Measurements from ENCODE around the gene GCLC. TPM values are rescaled to one million over a fixed set of nuclear protein-coding genes. Genes with fewer than 3 reads are reported as not detected.

The GCLC gene
- total and polyA plus RNA-seq, 2 donors (not counting 1 experiment from before 2014, with no cell fraction given), result 10.7 to 25.8 TPM

DNA sequence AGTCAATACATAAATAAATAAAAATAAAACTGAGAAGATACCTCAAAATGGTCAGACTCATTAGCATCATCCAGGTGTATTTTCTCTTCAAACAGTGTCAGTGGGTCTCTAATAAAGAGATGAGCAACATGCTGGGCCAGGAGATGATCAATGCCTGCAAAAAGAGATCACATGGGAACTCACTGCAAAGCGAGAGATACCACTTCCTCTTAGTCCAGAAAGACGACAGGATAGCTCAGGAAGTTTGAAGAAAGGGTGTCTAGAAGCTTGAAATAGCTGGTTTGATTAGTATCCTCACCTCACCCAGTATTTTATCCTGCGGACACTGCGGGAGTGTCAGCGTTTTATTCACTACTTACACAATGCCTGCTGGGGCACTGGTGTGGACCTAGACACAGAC, 38.0 kb downstream of the GCLC start:
- no peak overlapping the region for H3K4me2 ChIP-seq (replicated peaks; ENCODE audit: low read depth, low read length, poor library complexity, severe bottlenecking)
- no peaks in the 10 kb centered on the region for H3K27me3 ChIP-seq (replicated peaks in 1 of 4; ENCODE audit: control extremely low read depth in 1 of 4, control insufficient read depth in 3 of 4, insufficient read depth in 4 of 4, low read length in 3 of 4)
- no peaks in the 10 kb centered on the region for H3K9me3 Mint-ChIP-seq (ENCODE audit: insufficient read depth)
- ChIA-PET CTCF (interaction anchor here (0.8 to 0.9 kb wide), 2 partner anchors 27 to 219 kb away, joined by 3 to 4 read pairs; no protein-coding TSS in a partner anchor), POLR2A (no interaction called here)
- DNase-seq (no peak), ATAC-seq (ENCODE audit: low read depth) (no peak)
- no peaks in the 10 kb centered on the region for H3K27me3 Mint-ChIP-seq
- H3K4me1 ChIP-seq (ENCODE audit: control insufficient read depth in 2 of 2, insufficient read depth in 2 of 2, low read length in 2 of 2), result no peaks in the 10 kb centered on the region
- H3K27ac Mint-ChIP-seq, result no peak overlapping the region
- H3K79me2 ChIP-seq (ENCODE audit: control insufficient read depth, insufficient read depth, low read length), result no peaks in the 10 kb centered on the region
- TF ChIP-seq CTCF (IDR thresholded peaks at IDR 0.05) (no peak), EZH2 (IDR thresholded peaks at IDR 0.05; ENCODE audit: borderline replicate concordance, insufficient read depth, low read depth, low read length, poor library complexity, severe bottlenecking) (no peak)
- no peaks in the 10 kb centered on the region for H3K4me1 Mint-ChIP-seq
- H3K4me3 ChIP-seq (ENCODE audit: control extremely low read depth in 1 of 5, extremely low read depth in 1 of 5, insufficient read depth in 1 of 5, low read depth in 2 of 5, low read length in 4 of 5), result no peak overlapping the region
- no peaks in the 10 kb centered on the region for H4K20me1 ChIP-seq (ENCODE audit: control insufficient read depth, insufficient read depth, low read length, poor library complexity, severe bottlenecking)
- H3K9me3 ChIP-seq (ENCODE audit: control extremely low read depth in 1 of 3, control insufficient read depth in 2 of 3, insufficient read depth in 1 of 3, low read length in 2 of 3), result no peaks in the 10 kb centered on the region
- peaks cover 4 to 33% of the 10 kb centered on the region in 2 experiments for H3K36me3 ChIP-seq (replicated peaks in 1 of 2; ENCODE audit: control extremely low read depth in 1 of 2, control insufficient read depth in 1 of 2, extremely low read depth in 1 of 2, insufficient read depth in 2 of 2, low read length in 1 of 2)
- intact Hi-C loops (cut with micrococcal nuclease), result no loop called here
- no peak overlapping the region for H2AFZ ChIP-seq (ENCODE audit: insufficient read depth, low read depth, low read length, poor library complexity, severe bottlenecking)
- no CpG with 5 or more reads among the region's 5 CpGs for WGBS (ENCODE audit: insufficient coverage)
- no peak overlapping the region for H3K4me3 Mint-ChIP-seq
- no peak overlapping the region for H3K9ac ChIP-seq (ENCODE audit: low read length)
- no peak overlapping the region for H3K27ac ChIP-seq (ENCODE audit: low read length in 2 of 2)

DNA sequence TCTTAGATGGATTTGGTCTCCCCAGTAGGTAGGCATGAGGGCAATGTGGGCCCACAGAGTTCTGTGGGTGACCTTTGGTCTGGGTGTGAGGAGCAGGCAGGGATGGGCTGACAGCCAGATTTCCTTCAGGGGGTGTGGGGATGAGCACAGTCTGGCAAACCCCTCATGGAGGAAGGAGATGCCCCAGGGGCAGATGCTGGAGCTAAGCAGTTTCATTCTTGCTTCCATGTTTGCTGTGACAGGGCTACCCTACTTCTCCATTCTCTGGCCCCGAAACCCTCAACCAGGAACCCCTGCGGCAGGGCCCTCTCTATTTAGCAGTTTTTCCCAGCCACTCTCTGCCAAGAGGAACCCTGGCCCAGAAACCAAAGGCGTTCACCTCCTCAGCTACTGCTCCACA, 40.4 kb downstream of the GCLC start:
- no peaks in the 10 kb centered on the region for H3K4me1 ChIP-seq (ENCODE audit: control insufficient read depth in 2 of 2, insufficient read depth in 2 of 2, low read length in 2 of 2)
- POLR2A ChIA-PET, result no interaction called here
- CTCF ChIA-PET, result interaction anchor here (0.7 to 1.8 kb wide), 3 partner anchors 11 to 226 kb away, joined by 3 to 7 read pairs (median 3); no protein-coding TSS in a partner anchor
- no peak overlapping the region for H3K27ac Mint-ChIP-seq
- H3K9me3 Mint-ChIP-seq (ENCODE audit: insufficient read depth), result no peaks in the 10 kb centered on the region
- H3K4me3 Mint-ChIP-seq, result no peak overlapping the region
- no peak overlapping the region for H3K4me2 ChIP-seq (replicated peaks; ENCODE audit: low read depth, low read length, poor library complexity, severe bottlenecking)
- H3K9ac ChIP-seq (ENCODE audit: low read length), result no peak overlapping the region
- intact Hi-C loops (cut with micrococcal nuclease), result no loop called here
- no peak overlapping the region for H3K4me3 ChIP-seq (ENCODE audit: control extremely low read depth in 1 of 5, extremely low read depth in 1 of 5, insufficient read depth in 1 of 5, low read depth in 2 of 5, low read length in 4 of 5)
- H2AFZ ChIP-seq (ENCODE audit: insufficient read depth, low read depth, low read length, poor library complexity, severe bottlenecking), result no peak overlapping the region
- no peak for ATAC-seq (ENCODE audit: low read depth)
- no peaks in the 10 kb centered on the region for H4K20me1 ChIP-seq (ENCODE audit: control insufficient read depth, insufficient read depth, low read length, poor library complexity, severe bottlenecking)
- no peak for DNase-seq
- H3K36me3 ChIP-seq (replicated peaks in 1 of 2; ENCODE audit: control extremely low read depth in 1 of 2, control insufficient read depth in 1 of 2, extremely low read depth in 1 of 2, insufficient read depth in 2 of 2, low read length in 1 of 2), result peaks cover 4 to 34% of the 10 kb centered on the region in 2 experiments
- 98% methylated on average over 3 of the region's 3 CpGs for WGBS (ENCODE audit: insufficient coverage)
- no peak for TF ChIP-seq EZH2 (IDR thresholded peaks at IDR 0.05; ENCODE audit: borderline replicate concordance, insufficient read depth, low read depth, low read length, poor library complexity, severe bottlenecking)
- TF ChIP-seq CTCF (IDR thresholded peaks at IDR 0.05), result no peak
- H3K27me3 Mint-ChIP-seq, result no peaks in the 10 kb centered on the region
- no peak overlapping the region for H3K27ac ChIP-seq (ENCODE audit: low read length in 2 of 2)
- H3K27me3 ChIP-seq (replicated peaks in 1 of 4; ENCODE audit: control extremely low read depth in 1 of 4, control insufficient read depth in 3 of 4, insufficient read depth in 4 of 4, low read length in 3 of 4), result no peaks in the 10 kb centered on the region
- no peaks in the 10 kb centered on the region for H3K79me2 ChIP-seq (ENCODE audit: control insufficient read depth, insufficient read depth, low read length)
- H3K4me1 Mint-ChIP-seq, result no peaks in the 10 kb centered on the region
- no peaks in the 10 kb centered on the region for H3K9me3 ChIP-seq (ENCODE audit: control extremely low read depth in 1 of 3, control insufficient read depth in 2 of 3, insufficient read depth in 1 of 3, low read length in 2 of 3)

Data from B cell (primary cell).